HEK293 (cell line): ENCODE results near the gene CHRNA1.

Source experiments
- CTCF ChIA-PET: fragments of 350-600 bp; formaldehyde crosslinking; extraction: SDS; loops from one replicate; lab custom pipeline; 2021; ENCODE audit warnings: antibody characterized with exemption; lab: Yijun Ruan, JAX
- POLR2A ChIA-PET: fragments of 300-600 bp; formaldehyde crosslinking; extraction: SDS; loops from one replicate; lab custom pipeline; 2020; ENCODE audit warnings: antibody characterized with exemption, inconsistent platforms; lab: Yijun Ruan, JAX
- H3K27ac ChIP-seq: fragments of 200-500 bp; sonication (Bioruptor generic); 2 replicates; pipeline ENCODE4 v1.5.1; 2014; ENCODE audit warnings: low read depth, low read length, control low read depth, inconsistent platforms; ENCODE audit errors: extremely low read depth
- H3K36me3 ChIP-seq, 2 experiments: fragments of 200-500 bp in 1 of 2; sonication (Bioruptor generic) in 1 of 2; 1 replicate in 1 of 2; 2 replicates in 1 of 2; pipeline ENCODE4 v1.5.1; 2014 to 2017; ENCODE audit warnings: inconsistent platforms in 2 of 2, low read length in 2 of 2; ENCODE audit not compliant: control insufficient read depth in 2 of 2, insufficient read depth in 1 of 2
- H3K4me1 ChIP-seq: fragments of 200-500 bp; sonication (Bioruptor generic); 2 replicates; pipeline ENCODE4 v1.5.1; 2014; ENCODE audit warnings: mild to moderate bottlenecking, low read length, inconsistent platforms; ENCODE audit not compliant: control insufficient read depth, insufficient read depth
- H3K4me3 ChIP-seq: 2 replicates; pipeline ENCODE4 v1.5.1; 2011; ENCODE audit warnings: low read depth, mild to moderate bottlenecking, control low read depth, low read length, moderate library complexity
- H3K9me3 ChIP-seq: fragments of 200-500 bp; sonication (Bioruptor generic); 2 replicates; pipeline ENCODE4 v1.5.1; 2014; ENCODE audit warnings: low read depth, low read length, inconsistent platforms; ENCODE audit not compliant: control insufficient read depth, insufficient read depth
- GFI1B ChIP-seq: fragments of 450-650 bp; formaldehyde crosslinking; IDR thresholded peaks from 2 replicates; pipeline ENCODE4 v1.5.1; 2016; ENCODE audit warnings: missing biosample characterization, missing genetic modification characterization
- GLI2 ChIP-seq: fragments of 450-650 bp; formaldehyde crosslinking; IDR thresholded peaks from 2 replicates; pipeline ENCODE4; 2017; ENCODE audit warnings: missing biosample characterization, missing genetic modification characterization, low read depth, borderline replicate concordance
- HOXC10 ChIP-seq: sonication (generic); formaldehyde crosslinking; IDR thresholded peaks from 2 replicates; pipeline ENCODE4 v1.8.1; 2023; ENCODE audit warnings: mild to moderate bottlenecking, missing genetic modification reagents
- IKZF3 ChIP-seq: fragments of 450-650 bp; IDR thresholded peaks from 2 replicates; pipeline ENCODE4 v1.5.0; 2018; ENCODE audit warnings: missing biosample characterization, mild to moderate bottlenecking, missing genetic modification characterization, moderate library complexity
- KLF1 ChIP-seq: fragments of 450-650 bp; formaldehyde crosslinking; IDR thresholded peaks from 2 replicates; pipeline ENCODE4 v1.5.1; 2016; ENCODE audit warnings: missing biosample characterization, missing genetic modification characterization
- SCRT2 ChIP-seq: fragments of 450-650 bp; formaldehyde crosslinking; IDR thresholded peaks from 2 replicates; pipeline ENCODE4 v1.5.1; 2016; ENCODE audit warnings: missing biosample characterization, missing genetic modification characterization
- ZBTB17 ChIP-seq: fragments of 450-650 bp; formaldehyde crosslinking; IDR thresholded peaks from 2 replicates; pipeline ENCODE4 v1.5.1; 2016; ENCODE audit warnings: missing biosample characterization, missing genetic modification characterization
- ZBTB8A ChIP-seq: fragments of 450-650 bp; formaldehyde crosslinking; IDR thresholded peaks from 2 replicates; pipeline ENCODE4 v1.5.1; 2016; ENCODE audit warnings: missing biosample characterization, missing genetic modification characterization
- ZFP3 ChIP-seq: fragments of 450-650 bp; formaldehyde crosslinking; IDR thresholded peaks from 2 replicates; pipeline ENCODE4 v1.5.1; 2016; ENCODE audit warnings: low read depth, missing biosample characterization, missing genetic modification characterization
- ZFP37 ChIP-seq: fragments of 450-650 bp; formaldehyde crosslinking; IDR thresholded peaks from 2 replicates; pipeline ENCODE4 v1.5.1; 2016; ENCODE audit warnings: missing biosample characterization, missing genetic modification characterization
- ZNF10 ChIP-seq: fragments of 450-650 bp; formaldehyde crosslinking; IDR thresholded peaks from 2 replicates; pipeline ENCODE4 v1.5.1; 2017; ENCODE audit warnings: missing biosample characterization, missing genetic modification characterization
- ZNF112 ChIP-seq: fragments of 450-650 bp; formaldehyde crosslinking; IDR thresholded peaks from 2 replicates; pipeline ENCODE4 v1.5.0; 2017; ENCODE audit warnings: missing biosample characterization, missing genetic modification characterization
- ZNF140 ChIP-seq: fragments of 450-650 bp; formaldehyde crosslinking; IDR thresholded peaks from 2 replicates; pipeline ENCODE4 v1.5.1; 2016; ENCODE audit warnings: missing biosample characterization, missing genetic modification characterization
- ZNF155 ChIP-seq: fragments of 450-650 bp; formaldehyde crosslinking; IDR thresholded peaks from 2 replicates; pipeline ENCODE4 v1.5.1; 2016; ENCODE audit warnings: missing biosample characterization, missing genetic modification characterization
- ZNF16 ChIP-seq: fragments of 450-650 bp; formaldehyde crosslinking; IDR thresholded peaks from 2 replicates; pipeline ENCODE4 v1.5.1; 2016; ENCODE audit warnings: low read depth, missing biosample characterization, missing genetic modification characterization
- ZNF18 ChIP-seq: fragments of 450-650 bp; formaldehyde crosslinking; IDR thresholded peaks from 2 replicates; pipeline ENCODE4 v1.5.1; 2016; ENCODE audit warnings: missing biosample characterization, missing genetic modification characterization
- ZNF184 ChIP-seq: fragments of 450-650 bp; IDR thresholded peaks from 2 replicates; pipeline ENCODE4 v1.5.1; 2018; ENCODE audit warnings: missing biosample characterization, mild to moderate bottlenecking, missing genetic modification characterization
- ZNF248 ChIP-seq: fragments of 450-650 bp; formaldehyde crosslinking; IDR thresholded peaks from 2 replicates; pipeline ENCODE4 v1.5.1; 2017; ENCODE audit warnings: missing biosample characterization, missing genetic modification characterization
- ZNF292 ChIP-seq: fragments of 450-650 bp; formaldehyde crosslinking; IDR thresholded peaks from 2 replicates; pipeline ENCODE4 v1.5.1; 2016; ENCODE audit warnings: low read depth, missing biosample characterization, missing genetic modification characterization, borderline replicate concordance
- ZNF521 ChIP-seq: fragments of 450-650 bp; formaldehyde crosslinking; IDR thresholded peaks from 2 replicates; pipeline ENCODE4 v1.5.1; 2017; ENCODE audit warnings: missing biosample characterization, mild to moderate bottlenecking, missing genetic modification characterization
- ZNF560 ChIP-seq: fragments of 450-650 bp; formaldehyde crosslinking; IDR thresholded peaks from 2 replicates; pipeline ENCODE4 v1.5.1; 2017; ENCODE audit warnings: missing biosample characterization, missing genetic modification characterization, borderline replicate concordance
- ZNF610 ChIP-seq: fragments of 450-650 bp; formaldehyde crosslinking; IDR thresholded peaks from 2 replicates; pipeline ENCODE4 v1.5.1; 2016; ENCODE audit warnings: missing biosample characterization, missing genetic modification characterization, borderline replicate concordance
- ZNF623 ChIP-seq: fragments of 450-650 bp; formaldehyde crosslinking; IDR thresholded peaks from 2 replicates; pipeline ENCODE4 v1.5.1; 2016; ENCODE audit warnings: missing biosample characterization, missing genetic modification characterization
- ZNF624 ChIP-seq: fragments of 450-650 bp; formaldehyde crosslinking; IDR thresholded peaks from 2 replicates; pipeline ENCODE4 v1.5.1; 2017; ENCODE audit warnings: missing biosample characterization, missing genetic modification characterization
- ZNF707 ChIP-seq: fragments of 450-650 bp; formaldehyde crosslinking; IDR thresholded peaks from 2 replicates; pipeline ENCODE4 v1.5.1; 2016; ENCODE audit warnings: missing biosample characterization, missing genetic modification characterization
- ZNF837 ChIP-seq: fragments of 450-650 bp; formaldehyde crosslinking; IDR thresholded peaks from 2 replicates; pipeline ENCODE4 v1.5.1; 2016; ENCODE audit warnings: missing biosample characterization, missing genetic modification characterization
- ZSCAN16 ChIP-seq: fragments of 450-650 bp; formaldehyde crosslinking; IDR thresholded peaks from 2 replicates; pipeline ENCODE4 v1.5.1; 2016; ENCODE audit warnings: missing biosample characterization, missing genetic modification characterization
- ZSCAN30 ChIP-seq: fragments of 450-650 bp; IDR thresholded peaks from 2 replicates; pipeline ENCODE4 v1.5.1; 2018; ENCODE audit warnings: missing biosample characterization, mild to moderate bottlenecking, missing genetic modification characterization, moderate library complexity
- TF ChIP-seq, protein P1 (sequence below): fragments of 450-650 bp; formaldehyde crosslinking; IDR thresholded peaks from 2 replicates; pipeline ENCODE4 v1.5.1; 2016; ENCODE audit warnings: missing biosample characterization, missing genetic modification characterization
- TF ChIP-seq, protein P2 (sequence below): fragments of 450-650 bp; formaldehyde crosslinking; conservative IDR thresholded peaks from 2 replicates; pipeline ENCODE4 v1.5.1; 2016; ENCODE audit warnings: low read depth, missing biosample characterization, missing genetic modification characterization

Gene CHRNA1

DNA sequence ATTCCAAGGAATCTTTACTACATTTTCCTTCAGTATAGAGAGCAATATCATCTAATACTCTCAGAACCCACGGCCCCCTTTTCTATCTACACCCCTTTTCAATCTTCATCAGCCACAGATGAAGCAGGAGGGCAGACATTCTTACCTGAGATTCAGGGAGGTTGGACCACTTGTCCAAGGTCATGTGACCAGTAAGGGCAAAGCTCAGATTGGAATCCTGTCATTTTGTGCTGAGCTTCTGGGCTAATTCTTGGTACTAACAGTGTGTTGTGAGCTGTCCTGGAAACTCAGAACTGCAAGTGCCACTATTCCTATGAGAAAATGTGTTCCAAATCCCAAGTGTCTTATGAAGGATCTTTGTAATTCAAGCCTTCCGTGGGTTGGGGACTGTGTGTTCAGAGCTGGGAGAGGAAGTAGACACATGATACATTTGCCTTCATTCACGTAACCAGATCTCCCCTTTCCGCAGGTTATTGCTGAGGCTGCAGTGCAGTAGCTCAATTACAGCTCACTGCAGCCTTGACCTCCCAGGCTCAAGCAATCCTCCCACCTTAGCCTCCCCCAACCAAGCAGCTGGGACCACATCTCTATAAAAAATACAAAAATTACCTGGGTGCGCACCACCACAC is 3.3 kb downstream of the CHRNA1 start (continued):
- TF ChIP-seq ZNF155 (no peak), HOXC10 (CRISPR knock-in tag) (no peak)
- TF ChIP-seq, protein P1, sequence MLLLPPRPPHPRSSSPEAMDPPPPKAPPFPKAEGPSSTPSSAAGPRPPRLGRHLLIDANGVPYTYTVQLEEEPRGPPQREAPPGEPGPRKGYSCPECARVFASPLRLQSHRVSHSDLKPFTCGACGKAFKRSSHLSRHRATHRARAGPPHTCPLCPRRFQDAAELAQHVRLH (tag by site-specific recombination): no peak

DNA sequence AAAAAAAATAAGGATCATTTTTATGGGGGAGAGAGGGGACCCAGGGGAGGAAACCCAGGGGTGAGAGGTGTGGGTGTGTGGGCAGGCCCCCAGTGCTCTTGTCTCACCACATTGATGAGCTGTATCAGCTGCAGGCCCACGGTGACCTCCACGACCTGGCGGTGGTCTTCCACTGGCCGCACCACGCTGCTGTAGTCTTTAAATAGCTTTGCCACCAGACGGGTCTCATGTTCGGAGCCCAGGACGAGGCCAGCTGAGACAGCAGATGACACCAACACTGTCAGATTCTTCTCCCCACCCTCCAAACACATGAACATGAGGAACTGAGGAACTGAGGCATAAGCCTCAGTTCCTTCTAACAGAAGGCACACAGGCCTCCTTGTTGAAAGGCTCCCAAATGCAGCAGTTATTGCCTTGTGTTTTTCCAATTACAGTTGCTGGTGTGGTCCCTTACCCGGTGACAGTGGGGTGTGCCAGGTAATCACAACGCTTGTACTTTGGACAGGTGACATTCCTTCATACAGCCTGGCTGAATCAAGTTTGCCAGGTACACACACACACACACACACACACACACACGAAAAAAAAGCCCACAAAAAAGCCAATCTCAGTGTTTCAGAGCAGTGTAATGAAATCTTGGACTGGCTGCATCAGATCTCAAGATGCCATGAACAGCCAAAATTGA is 4.7 kb downstream of the CHRNA1 start:
- H3K27ac ChIP-seq: no peak overlapping the region
- CTCF ChIA-PET: interaction anchor here (3.3 kb wide), 1 partner anchor 12 kb away, joined by 18 read pairs; no protein-coding TSS in a partner anchor
- POLR2A ChIA-PET: no interaction called here
- H3K4me1 ChIP-seq: peaks cover 4% of the 10 kb centered on the region; the same call in 1 of the 2 replicates
- TF ChIP-seq ZNF292 (no peak), GFI1B (tag by site-specific recombination) (no peak), IKZF3 (tag by site-specific recombination) (no peak), ZNF112 (tag by site-specific recombination) (no peak), ZNF16 (tag by site-specific recombination) (no peak), ZNF18 (no peak), ZBTB17 (tag by site-specific recombination) (no peak), ZFP37 (tag by site-specific recombination) (no peak), SCRT2 (tag by site-specific recombination) (no peak), ZNF707 (tag by site-specific recombination) (no peak), ZFP3 (no peak), ZNF837 (tag by site-specific recombination) (no peak), ZNF140 (no peak), GLI2 (tag by site-specific recombination) (no peak), ZNF560 (no peak), ZNF10 (tag by site-specific recombination) (no peak), ZSCAN30 (no peak)
- H3K9me3 ChIP-seq: no peaks in the 10 kb centered on the region
- H3K4me3 ChIP-seq: no peak overlapping the region
- H3K36me3 ChIP-seq: no peaks in the 10 kb centered on the region

GRCh38 chr2:174756743-174757142 is 7.5 kb downstream of the CHRNA1 start:
- Histone ChIP-seq H3K36me3 (no peaks in the 10 kb centered on the region), H3K4me3 (no peak overlapping the region), H3K4me1 (no peaks in the 10 kb centered on the region), H3K9me3 (no peaks in the 10 kb centered on the region), H3K27ac (no peak overlapping the region)
- ChIA-PET CTCF (no interaction called here), POLR2A (no interaction called here)
- no peak for TF ChIP-seq ZSCAN30
- no peak for TF ChIP-seq ZBTB8A (tag by site-specific recombination)
- TF ChIP-seq ZSCAN16 (tag by site-specific recombination): no peak
- no peak for TF ChIP-seq ZNF623
- no peak for TF ChIP-seq ZNF248 (tag by site-specific recombination)
- TF ChIP-seq ZNF610 (tag by site-specific recombination): no peak
- no peak for TF ChIP-seq ZNF624 (tag by site-specific recombination)
- TF ChIP-seq ZNF521: no peak
- no peak for TF ChIP-seq KLF1 (tag by site-specific recombination)
- TF ChIP-seq, protein P2, sequence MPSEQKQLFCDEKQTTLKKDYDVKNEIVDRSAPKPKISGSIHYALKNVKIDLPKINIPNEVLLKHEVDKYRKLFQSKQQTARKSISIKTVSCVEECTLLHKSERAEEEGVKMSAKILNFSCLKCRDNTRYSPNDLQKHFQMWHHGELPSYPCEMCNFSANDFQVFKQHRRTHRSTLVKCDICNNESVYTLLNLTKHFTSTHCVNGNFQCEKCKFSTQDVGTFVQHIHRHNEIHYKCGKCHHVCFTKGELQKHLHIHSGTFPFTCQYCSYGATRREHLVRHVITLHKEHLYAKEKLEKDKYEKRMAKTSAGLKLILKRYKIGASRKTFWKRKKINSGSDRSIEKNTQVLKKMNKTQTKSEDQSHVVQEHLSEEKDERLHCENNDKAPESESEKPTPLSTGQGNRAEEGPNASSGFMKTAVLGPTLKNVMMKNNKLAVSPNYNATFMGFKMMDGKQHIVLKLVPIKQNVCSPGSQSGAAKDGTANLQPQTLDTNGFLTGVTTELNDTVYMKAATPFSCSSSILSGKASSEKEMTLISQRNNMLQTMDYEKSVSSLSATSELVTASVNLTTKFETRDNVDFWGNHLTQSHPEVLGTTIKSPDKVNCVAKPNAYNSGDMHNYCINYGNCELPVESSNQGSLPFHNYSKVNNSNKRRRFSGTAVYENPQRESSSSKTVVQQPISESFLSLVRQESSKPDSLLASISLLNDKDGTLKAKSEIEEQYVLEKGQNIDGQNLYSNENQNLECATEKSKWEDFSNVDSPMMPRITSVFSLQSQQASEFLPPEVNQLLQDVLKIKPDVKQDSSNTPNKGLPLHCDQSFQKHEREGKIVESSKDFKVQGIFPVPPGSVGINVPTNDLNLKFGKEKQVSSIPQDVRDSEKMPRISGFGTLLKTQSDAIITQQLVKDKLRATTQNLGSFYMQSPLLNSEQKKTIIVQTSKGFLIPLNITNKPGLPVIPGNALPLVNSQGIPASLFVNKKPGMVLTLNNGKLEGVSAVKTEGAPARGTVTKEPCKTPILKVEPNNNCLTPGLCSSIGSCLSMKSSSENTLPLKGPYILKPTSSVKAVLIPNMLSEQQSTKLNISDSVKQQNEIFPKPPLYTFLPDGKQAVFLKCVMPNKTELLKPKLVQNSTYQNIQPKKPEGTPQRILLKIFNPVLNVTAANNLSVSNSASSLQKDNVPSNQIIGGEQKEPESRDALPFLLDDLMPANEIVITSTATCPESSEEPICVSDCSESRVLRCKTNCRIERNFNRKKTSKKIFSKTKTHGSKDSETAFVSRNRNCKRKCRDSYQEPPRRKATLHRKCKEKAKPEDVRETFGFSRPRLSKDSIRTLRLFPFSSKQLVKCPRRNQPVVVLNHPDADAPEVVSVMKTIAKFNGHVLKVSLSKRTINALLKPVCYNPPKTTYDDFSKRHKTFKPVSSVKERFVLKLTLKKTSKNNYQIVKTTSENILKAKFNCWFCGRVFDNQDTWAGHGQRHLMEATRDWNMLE (tag by site-specific recombination): no peak
- TF ChIP-seq ZNF184 (tag by site-specific recombination): no peak
